DMS79 treated with DMSO at 0.1 percent for 48 hours (cell line): Measurements from ENCODE around the gene BAHD1.
A peak's percentile ranks its signal among the peaks of the same experiment; 100 is the strongest.

Experiments used
- DNase-seq: peaks from one replicate; lab custom pipeline; 2025; lab: John Stamatoyannopoulos, UW

Gene BAHD1

DNA sequence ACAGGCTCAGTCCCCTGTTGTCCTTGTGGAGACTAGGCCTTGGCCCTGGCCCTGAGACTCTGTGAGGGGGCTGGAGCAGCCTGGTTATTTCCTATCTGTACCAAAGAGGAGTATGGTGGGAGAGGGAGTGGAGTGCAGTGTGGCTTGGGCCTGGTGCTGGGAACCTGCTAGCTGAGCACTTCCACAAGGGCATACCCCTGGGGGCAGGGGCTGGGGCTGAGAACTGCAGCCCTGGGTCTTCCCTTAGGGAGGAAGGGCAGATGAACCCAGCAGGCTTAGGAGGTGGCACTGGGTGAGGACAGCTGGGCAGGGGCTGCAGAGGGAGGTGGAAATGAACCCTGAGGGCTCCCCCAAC, 26.5 kb downstream of the BAHD1 start:
- no peak for DNase-seq

DNA sequence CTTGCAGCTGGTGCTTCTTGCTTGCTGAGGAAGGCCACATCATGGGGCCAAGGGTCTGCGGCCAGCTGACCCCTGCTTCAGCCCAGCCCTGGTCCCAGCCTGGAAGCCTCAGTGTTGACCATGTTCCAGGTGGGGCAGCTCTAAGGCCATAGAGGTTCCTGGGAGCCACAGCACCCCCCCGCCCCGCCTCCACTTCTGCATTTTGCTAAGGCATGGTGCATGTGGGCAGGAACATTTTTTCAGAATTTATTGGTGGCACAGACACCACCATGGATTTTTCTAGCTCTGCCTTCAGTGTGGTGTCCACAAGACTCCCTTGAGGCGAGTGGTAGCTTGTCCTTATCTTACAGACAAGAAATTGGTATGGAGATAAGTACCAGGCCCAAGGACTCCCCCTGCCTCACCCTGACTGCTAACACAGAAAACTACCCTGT, 28.2 kb downstream of the BAHD1 start:
- no peak for DNase-seq

DNA sequence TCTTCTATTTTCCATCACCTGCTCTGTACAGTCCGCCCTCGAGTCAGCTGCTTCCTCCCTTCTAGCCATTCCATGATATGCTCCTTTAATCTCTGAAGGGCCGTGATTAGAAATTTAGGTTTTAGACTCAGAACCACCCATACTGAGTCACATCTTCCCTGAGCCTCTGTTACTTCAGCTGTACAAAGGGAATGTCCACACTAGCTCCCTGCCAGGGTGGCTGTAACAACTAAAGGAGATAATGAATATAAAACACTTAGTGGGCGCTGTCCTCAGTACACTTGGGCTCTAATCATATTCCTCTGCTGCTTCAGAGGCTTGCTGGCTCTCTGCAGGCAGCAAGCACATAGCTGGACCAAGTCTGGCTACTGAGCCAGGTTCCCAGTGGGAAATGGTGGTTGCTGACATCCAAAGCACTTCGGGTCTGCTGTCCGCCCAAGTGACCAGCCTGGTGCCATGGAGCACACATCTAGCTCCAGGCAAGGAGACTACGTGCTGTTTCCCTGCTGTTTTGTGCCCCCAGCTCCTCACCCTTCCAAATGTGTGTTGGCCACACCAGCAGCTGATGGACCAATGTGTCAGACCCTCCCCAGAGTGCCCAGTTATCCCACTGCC, 29.1 kb downstream of the BAHD1 start:
- no peak for DNase-seq

DNA sequence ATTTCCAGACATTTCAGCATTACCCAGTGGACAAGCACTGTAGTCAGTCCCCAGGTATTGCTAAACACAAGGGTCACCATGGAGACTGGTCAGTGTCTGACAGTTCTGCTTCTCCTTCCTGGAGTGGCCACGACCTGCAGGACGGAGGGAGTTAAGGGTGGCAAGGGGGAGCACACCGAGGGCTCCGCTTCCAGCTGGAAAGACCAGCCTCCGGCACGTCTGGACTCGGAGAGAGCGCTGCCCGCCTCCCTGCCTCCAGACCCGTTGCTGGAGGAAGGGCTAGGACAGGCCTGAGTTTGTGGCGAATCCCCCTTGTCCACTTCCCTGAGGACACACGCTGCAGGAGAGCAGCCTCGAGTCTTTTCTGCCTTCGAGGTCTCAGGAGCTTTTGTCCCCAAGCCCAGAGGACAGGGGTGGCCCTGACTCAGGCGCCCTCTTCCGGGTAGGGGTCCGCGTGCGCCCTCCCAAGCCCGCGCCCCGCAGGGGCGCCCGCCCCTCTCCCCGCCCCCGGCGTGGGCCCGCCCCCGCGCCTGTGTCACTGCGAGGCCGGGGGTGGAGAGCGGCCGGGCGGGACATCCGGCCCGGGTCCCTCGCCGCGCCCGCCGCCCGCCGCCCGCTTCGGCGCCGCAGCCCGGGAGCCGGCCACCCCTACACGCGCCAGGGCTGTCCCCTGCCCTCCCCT, 29.8 kb downstream of the BAHD1 start, which contains the start of gene CHST14:
TSS of gene CHST14 (plus strand) at position 562 of the 682 bp plus-strand sequence. CDS start 230 bp downstream, outside the sequence.
- peak; percentile 28 for DNase-seq

DNA sequence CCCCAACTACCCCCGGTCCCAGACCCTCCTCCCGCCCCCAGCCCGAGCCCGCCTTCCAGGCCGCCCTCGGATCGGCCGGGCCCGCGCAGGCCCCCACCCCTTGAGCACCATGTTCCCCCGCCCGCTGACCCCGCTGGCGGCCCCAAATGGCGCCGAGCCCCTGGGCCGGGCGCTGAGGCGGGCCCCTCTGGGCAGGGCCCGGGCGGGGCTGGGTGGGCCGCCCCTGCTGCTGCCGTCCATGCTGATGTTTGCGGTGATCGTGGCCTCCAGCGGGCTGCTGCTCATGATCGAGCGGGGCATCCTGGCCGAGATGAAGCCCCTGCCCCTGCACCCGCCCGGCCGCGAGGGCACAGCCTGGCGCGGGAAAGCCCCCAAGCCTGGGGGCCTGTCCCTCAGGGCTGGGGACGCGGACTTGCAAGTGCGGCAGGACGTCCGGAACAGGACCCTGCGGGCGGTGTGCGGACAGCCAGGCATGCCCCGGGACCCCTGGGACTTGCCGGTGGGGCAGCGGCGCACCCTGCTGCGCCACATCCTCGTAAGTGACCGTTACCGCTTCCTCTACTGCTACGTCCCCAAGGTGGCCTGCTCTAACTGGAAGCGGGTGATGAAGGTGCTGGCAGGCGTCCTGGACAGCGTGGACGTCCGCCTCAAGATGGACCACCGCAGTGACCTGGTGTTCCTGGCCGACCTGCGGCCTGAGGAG, 30.5 kb downstream of the BAHD1 start:
- DNase-seq = no peak

DNA sequence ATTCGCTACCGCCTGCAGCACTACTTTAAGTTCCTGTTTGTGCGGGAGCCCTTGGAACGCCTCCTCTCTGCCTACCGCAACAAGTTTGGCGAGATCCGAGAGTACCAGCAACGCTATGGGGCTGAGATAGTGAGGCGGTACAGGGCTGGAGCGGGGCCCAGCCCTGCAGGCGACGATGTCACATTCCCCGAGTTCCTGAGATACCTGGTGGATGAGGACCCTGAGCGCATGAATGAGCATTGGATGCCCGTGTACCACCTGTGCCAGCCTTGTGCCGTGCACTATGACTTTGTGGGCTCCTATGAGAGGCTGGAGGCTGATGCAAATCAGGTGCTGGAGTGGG, 31.0 kb downstream of the BAHD1 start:
- peak; percentile 1 for DNase-seq

DNA sequence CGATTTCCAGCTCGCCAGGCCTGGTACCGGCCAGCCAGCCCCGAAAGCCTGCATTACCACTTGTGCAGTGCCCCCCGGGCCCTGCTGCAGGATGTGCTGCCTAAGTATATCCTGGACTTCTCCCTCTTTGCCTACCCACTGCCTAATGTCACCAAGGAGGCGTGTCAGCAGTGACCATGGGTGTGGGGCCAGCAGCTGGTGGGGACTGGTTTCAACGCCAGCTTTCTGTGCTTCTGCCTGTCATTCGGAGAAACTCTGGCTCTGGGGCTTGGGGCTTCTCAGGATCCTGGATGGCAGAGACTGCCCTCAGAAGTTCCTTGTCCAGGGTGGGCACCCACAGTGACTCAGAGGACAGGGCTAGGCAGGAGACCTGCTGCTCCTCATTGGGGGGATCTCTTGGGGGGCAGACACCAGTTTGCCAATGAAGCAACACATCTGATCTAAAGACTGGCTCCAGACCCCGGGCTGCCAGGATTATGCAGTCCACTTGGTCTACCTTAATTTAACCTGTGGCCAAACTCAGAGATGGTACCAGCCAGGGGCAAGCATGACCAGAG, 31.5 kb downstream of the BAHD1 start:
- DNase-seq = no peak

DNA sequence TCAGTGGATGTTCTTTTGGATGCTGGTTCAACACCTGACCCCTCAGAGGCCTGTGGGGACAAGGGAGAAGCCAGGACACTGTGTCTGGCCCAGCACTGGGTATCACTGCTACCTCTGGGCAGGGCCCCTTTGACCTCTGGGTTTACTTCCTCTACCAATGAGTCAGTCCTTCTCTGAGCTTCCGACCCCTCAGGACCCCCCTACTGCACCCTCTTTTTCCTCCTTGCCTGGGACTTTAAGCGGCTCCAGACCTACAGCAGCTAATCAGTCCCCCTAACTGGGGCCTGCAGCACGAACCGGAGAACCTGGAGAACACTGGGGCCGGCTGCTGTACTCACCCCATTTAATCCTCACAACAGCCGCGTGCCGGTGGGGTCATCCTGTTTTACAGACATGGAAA, 33.8 kb downstream of the BAHD1 start:
- no peak for DNase-seq

DNA sequence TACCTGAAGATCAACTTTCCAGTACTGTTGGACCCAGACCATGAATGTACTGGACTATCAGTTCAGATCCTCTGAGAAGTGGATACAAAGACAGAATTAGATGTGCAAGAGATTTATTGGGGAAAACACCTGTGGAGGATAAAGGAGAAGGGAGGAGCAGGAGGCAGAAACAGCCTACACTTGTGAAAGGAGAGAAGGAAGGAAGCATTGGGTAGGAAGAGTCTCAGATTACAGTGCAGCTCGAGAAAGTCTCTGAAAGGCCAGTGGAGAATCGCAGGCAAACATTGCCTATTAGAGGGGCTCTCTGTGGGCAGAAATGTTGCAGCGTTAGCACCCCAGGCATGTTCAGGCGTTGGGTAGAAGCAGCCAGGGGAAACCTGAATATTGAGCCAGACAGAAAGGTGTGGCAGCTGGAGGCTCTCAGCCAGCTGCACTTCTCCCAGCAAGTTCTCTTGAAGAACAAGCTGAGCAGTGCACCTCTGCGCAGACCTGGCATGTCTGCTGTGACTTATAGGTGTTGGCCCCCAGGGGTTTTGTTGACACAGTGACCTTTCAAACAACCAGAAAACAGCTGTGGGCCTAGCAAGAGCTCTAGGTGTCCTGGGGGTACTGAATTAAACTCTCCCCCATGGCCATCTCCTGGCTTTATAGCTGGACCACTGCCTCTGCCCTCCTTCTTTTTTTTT, 37.0 kb downstream of the BAHD1 start:
- peak; percentile 70 for DNase-seq

DNA sequence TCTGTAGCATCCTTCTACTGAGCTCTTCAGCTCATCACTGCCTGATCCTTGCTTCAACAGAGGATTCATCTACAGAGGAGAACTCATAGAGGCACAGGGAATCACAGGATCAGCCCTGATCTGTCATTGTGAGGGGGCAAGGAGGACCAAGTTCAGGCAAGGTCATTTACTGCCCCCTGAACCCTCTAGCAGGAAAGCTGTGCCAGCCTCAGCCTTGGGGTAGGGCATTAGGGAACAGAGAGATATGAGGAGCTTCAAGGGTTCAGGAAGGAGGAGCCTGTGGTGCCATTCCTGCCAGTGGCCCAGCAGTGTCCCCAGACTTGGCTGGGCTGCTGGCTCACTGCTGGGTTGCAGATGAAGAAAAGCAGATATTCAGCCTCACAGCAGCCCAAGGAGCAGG, 38.3 kb downstream of the BAHD1 start:
- no peak for DNase-seq

DNA sequence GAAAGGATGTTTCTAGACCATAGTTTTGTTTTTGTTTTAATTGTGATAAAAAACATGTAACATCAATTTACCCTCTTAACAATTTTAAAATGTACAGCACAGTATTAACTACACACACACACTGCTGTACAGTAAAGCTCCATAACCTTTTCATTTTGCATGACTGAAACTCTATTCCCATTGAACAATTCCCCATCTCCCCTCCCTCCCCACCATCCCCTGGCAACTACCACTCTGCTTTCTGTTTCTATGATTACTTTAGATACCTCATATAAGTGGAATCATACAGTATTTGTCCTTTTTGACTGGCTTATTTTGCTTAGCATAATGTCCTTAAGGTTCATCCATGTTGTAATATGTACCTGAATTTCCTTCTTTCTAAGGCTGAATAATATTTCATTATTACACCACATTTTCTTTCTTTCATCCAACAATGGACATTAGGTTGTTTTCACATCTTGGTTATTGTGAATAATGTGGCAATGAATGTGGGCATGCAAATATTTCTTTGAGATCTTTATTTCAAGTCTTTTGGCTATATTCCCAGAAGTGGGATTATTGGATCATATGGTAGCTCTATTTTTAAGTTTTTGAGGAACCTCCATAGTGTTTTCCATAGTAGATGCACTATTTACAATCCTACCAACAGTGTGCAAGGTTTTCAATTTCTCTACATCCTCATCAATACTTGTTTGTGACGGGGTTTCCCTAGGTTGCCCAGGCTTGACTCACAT, 40.8 kb downstream of the BAHD1 start:
- DNase-seq = no peak

DNA sequence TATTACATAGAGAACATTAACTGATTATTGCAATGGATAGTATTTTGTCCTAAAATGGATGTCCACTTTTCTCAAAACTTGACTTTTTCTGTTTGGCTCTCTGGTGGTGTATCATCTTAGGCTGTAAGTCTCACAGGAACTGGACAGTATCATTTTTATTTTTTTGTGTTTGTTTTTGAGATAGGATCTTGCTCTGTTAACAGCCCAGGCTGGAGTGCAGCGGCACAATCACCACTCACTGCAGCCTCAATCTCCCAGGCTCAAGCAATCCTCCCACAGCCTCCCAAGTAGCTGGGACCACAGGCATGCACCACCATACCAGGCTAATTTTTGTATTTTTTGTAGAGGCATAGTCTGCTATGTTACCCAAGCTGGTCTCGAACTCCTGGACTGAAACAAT, 43.2 kb downstream of the BAHD1 start:
- DNase-seq = no peak

DNA sequence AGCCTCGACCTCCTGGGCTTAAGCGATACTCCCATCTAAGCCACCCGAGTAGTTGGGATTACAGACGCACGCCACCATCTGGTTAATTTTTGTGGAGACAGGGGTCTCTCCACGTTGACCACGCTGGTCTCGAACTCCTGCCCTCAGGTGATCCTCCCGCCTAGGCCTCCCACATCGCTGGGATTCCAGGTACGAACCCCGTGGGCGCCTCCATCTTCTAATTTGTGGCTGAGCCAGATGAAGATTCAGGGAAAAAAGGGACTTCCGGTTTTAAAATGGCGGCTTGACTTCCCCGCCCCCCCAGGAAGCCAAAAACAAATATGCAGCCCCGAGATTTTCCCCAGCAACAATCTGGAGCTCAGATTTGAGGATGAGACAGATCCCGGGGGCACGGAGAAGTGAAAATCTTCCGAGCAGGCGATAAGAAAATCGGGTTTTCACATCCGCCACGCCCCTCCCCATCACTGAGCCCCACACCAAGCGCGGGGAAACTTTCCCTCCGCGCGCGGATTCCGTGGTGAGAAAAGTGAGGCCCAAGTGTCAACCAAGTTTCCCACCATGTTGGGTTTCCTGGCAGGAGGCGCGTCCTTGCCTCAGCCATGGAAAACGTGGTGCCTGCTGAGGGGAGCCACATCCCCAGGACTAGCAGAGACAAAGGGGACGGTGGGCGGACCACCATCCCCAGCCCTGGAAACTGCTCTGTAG, 45.5 kb downstream of the BAHD1 start:
- DNase-seq = no peak

DNA sequence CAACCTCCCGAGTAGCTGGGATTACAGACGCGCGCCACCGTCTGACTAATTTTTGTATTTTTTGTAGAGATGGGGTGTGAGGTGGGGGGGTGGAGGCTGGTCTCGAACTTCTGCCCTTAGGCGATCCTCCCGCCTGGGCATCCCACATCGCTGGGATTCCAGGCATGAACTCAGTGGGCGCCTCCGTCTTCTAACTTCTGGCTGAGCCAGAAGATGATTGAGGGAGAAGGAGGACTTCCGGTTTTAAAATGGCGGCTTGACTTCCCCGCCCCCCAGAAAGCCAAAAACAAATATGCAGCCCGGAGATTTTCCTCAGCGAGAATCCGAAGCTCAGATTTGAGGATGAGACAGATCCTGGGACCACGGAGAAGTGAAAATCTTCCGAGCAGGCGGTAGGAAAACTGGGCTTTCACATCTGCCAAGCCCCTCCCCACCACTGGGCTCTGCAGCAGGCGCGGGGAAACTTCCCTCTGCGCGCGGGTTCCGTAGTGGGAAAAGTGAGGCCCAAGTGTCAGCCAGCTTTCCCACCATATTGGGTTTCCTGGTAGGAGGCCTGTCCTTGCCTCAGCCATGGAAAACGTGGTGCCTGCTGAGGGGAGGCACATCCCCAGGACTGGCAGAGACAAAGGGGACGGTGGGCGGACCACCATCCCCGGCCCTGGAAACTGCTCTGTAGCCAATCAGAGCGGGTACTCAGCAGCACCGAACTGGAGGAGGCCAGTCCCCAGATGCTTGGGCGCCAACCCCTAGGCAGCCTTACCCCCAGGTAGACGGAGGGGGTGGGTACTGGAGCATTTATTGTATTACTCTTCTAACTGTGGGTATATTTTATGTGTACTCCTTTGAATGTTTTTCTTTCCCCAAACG, 47.3 kb downstream of the BAHD1 start:
- no peak for DNase-seq

DNA sequence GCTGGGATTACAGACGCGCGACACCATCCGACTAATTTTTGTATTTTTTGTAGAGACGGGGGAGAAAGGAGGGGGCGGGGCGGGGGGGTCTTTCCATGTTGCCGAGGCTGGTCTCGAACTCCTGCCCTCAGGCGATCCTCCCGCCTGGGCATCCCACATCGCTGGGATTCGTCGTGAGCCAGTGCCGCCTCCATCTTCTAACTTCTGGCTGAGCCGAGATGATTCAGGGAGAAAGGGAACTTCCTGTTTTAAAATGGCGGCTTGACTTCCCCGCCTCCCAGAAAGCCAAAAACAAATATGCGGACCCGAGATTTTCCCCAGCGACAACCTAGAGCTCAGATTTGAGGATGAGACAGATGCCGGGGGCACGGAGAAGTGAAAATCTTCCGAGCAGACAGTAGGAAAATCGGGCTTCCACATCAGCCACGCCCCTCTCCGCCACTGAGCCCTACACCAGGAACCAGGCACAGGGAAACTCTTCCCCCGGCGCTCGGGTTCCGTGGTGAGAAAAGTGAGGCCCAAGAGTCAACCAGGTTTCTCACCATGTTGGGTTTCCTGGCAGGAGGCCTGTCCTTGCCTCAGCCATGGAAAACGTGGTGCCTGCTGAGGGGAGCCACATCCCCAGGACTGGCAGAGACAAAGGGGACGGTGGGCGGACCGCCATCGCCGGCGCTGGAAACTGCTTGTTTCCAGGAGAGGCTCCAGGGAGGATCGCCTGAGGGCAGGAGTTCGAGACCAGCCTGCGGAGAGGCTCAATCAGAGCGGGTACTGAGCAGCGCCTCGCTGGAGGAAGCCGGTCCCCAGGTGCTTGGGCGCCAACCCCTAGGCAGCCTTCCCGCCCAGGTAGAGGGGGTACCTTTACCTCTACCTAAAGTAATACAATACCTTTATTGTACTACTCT, 48.8 kb downstream of the BAHD1 start:
- DNase-seq = no peak

DNA sequence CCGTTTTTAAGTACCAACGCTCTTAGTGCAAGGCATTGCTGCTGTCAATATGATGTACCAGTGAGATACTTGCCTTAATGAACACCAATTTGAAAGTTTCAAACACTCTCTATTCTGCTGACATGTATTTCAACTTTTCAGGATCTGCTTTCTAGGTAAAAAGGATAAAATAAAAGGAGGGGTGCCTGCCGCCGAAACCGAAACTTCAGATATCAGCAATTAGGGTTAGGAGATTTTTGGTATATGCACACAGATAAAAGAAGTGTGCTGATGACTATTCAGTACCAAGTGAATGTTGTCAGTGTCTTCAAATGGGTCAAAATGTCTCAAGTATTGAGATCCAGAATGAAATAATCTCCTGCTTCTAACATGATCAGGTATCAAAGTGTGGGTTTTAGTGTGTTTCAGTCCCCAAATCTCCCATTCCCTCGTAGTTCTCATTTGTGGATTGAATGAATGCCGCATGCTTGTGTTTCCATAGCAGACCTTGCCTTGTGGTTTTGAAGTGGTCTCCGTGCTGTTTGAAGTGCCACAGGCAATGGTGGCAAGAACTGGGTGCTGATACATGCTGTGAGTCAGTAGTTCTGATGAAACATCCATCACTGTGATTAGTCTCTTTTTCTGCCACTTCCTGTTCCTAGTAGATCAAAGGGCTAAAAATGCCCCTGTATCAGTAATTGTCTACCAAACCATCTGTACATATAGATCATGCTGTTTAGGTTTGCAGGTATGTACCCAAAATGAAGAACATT, 52.5 kb downstream of the BAHD1 start:
- DNase-seq = peak; percentile 45

DNA sequence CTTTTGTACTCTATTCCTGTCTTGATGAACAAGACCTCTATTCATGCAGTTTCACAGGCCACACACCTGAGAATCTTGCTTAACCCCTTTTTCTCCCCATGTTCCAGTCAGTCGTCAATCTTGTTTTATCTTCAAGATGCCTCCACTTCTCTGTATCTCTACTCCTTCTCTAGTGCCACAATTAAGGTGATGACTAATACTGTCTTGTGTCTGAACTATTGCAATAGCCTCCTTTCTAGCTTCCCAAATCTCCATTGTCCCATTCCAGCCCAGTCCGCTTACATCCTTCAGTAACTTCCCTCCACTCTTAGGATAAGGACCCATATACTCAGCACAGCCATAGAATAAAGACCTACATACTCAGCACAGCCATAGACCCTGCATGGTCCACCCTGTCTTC, 54.8 kb downstream of the BAHD1 start:
- no peak for DNase-seq

DNA sequence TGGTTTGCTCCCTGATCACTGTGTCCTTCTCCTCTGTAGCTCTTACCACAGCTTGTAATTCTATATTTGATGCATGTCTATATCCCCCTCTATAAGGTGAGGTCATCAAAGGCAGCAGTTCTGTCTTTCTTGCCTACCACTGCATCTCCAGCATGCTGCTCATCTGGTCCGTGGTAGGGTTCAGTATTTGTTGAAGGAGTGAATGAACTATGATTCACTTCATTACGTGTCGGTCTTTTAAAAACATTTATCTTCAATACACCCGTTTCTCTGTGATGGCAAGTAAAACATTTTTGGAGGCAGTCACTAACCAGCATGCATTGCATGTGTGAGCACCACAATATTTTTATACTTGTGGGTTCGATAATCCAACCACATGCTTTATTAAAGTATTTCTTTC, 57.7 kb downstream of the BAHD1 start:
- DNase-seq = no peak
